ENCODE data around the gene ADCY9.

Gene ADCY9

DNA sequence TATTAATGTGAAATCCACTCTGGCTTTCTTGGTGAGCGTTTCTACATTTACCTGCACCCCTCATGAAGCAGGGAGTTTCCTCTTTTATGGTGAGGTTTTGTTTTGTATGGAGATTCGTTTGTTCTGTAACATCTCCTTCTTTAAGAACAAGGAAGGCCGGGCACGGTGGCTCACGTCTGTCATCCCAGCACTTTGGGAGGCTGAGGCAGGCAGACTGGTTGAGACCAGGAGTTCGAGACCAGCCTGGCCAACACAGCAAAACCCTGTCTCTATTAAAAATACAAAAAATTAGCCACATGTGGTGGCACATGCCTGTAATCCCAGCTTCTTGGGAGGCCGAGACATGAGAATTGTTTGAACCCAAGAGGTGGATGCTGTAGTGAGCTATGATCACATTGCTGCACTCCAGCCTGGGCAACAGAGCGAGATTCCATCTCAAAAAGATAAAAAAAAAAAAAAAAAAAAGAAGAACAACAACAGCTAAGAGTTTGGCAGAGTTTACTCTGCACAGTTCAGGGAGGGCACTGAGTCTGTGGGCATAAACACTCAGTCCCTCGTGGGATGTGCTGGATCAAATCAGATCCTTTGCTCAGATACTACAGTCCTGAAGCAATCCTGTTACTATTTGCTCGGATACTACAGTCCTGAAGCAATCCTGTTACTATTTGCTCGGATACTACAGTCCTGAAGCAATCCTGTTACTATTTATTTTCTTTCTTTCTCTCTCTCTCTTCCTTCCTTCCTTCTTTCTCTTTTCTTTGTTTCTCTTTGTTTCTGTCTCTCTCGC lies 28.9 kb downstream of the ADCY9 start:
- no peak overlapping the region for H3K9ac ChIP-seq
- no peak overlapping the region for H3K4me2 ChIP-seq
- no peaks in the 10 kb centered on the region for H3K4me1 ChIP-seq (ENCODE audit: low read depth, poor library complexity, severe bottlenecking)
- no peak overlapping the region for H2AFZ ChIP-seq (ENCODE audit: low read depth)
- no peaks in the 10 kb centered on the region for H3K27me3 ChIP-seq (ENCODE audit: insufficient read depth, low read depth)
- no peak overlapping the region for H3K27ac ChIP-seq
- no peaks in the 10 kb centered on the region for H4K20me1 ChIP-seq (ENCODE audit: insufficient read depth)
- TF ChIP-seq, protein P1, sequence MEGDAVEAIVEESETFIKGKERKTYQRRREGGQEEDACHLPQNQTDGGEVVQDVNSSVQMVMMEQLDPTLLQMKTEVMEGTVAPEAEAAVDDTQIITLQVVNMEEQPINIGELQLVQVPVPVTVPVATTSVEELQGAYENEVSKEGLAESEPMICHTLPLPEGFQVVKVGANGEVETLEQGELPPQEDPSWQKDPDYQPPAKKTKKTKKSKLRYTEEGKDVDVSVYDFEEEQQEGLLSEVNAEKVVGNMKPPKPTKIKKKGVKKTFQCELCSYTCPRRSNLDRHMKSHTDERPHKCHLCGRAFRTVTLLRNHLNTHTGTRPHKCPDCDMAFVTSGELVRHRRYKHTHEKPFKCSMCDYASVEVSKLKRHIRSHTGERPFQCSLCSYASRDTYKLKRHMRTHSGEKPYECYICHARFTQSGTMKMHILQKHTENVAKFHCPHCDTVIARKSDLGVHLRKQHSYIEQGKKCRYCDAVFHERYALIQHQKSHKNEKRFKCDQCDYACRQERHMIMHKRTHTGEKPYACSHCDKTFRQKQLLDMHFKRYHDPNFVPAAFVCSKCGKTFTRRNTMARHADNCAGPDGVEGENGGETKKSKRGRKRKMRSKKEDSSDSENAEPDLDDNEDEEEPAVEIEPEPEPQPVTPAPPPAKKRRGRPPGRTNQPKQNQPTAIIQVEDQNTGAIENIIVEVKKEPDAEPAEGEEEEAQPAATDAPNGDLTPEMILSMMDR (conservative IDR thresholded peaks at IDR 0.05; ENCODE audit: low read depth, low read length), result no peak
- no peak overlapping the region for H3K4me3 ChIP-seq (IDR thresholded peaks at IDR 0.05; ENCODE audit: insufficient read depth, low read depth, low read length)
- H3K36me3 ChIP-seq (ENCODE audit: insufficient read depth), result no peaks in the 10 kb centered on the region
- no peaks in the 10 kb centered on the region for H3K79me2 ChIP-seq (ENCODE audit: insufficient read depth, low read depth)

DNA sequence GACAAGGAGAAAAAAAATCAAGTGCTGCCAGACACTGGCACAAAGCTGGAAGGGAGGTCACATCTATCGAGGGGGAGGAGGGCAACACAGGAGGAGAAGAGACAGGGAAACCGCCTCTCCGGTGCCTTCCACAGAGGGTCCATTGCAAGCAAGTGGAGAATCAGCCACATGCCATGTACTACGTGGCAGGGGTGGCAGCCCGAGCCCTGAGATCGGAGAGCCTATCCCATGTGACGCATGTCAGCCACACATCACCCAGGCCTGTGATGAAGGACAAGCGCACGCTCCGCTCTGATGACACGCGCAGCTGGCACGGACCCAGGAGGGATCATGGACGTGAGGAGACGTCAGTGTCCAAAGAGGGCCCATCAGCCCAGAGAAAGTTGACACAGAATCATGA lies 30.1 kb downstream of the ADCY9 start:
- Histone ChIP-seq H3K79me2 (ENCODE audit: insufficient read depth, low read depth) (no peaks in the 10 kb centered on the region), H2AFZ (ENCODE audit: low read depth) (no peak overlapping the region), H3K4me3 (IDR thresholded peaks at IDR 0.05; ENCODE audit: insufficient read depth, low read depth, low read length) (no peak overlapping the region), H3K4me2 (no peak overlapping the region), H3K4me1 (ENCODE audit: low read depth, poor library complexity, severe bottlenecking) (no peaks in the 10 kb centered on the region), H3K9ac (no peak overlapping the region), H3K36me3 (ENCODE audit: insufficient read depth) (no peaks in the 10 kb centered on the region), H4K20me1 (ENCODE audit: insufficient read depth) (no peaks in the 10 kb centered on the region), H3K27me3 (ENCODE audit: insufficient read depth, low read depth) (no peaks in the 10 kb centered on the region), H3K27ac (no peak overlapping the region)
- TF ChIP-seq, protein P1 (conservative IDR thresholded peaks at IDR 0.05; ENCODE audit: low read depth, low read length), result no peak

DNA sequence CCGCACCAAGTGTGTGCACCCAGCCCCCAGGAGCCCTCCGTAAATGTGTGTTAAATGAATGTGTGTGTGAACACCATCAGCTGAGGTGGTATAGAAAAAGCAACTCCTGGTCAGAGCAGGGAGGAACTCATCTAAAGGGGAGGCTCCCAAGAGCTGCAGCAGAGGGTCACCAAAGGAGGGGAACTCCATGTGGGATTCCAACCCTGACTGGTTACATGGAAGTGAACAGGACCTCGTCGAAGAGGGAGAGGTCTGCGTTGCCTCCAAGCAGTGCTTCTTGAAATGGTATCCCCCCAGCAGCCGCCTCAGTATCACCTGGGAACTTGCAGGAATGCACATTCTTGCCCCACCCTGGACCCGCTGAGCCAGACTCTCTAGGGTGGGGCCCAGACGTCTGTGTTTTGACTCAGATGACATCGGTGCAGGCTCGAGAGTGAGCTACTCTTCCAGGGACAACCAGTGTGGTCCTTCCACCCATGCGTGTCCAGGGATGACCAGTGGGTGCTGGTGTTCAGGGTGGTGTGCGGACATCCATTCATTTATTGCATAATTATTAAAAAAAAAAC lies 30.8 kb downstream of the ADCY9 start:
- TF ChIP-seq, protein P1 (conservative IDR thresholded peaks at IDR 0.05; ENCODE audit: low read depth, low read length), result no peak

DNA sequence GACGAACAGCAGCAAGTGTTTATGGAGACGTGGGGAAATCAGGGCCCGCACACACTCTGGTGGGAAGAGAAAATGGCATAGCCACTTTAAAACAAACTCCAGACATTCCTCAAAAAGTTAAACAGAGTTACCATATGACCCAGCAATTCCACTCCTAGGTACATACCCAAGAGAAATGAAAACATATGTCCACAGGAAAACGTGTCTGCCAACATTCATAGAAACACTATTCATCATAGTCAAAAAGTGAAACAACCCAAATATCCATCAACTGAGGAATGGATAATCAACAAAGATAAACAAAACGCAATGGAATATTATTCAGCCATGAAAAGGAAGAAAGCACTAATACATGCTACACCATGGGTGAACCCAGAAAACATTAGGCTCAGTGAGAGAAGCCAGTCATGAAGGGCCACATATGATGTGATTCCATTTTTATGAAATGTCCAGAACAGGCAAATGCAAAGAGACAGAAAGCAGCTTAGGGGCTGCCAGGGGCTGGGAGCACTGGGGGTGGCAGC lies 32.8 kb downstream of the ADCY9 start:
- Histone ChIP-seq H3K36me3 (ENCODE audit: insufficient read depth) (no peaks in the 10 kb centered on the region), H2AFZ (ENCODE audit: low read depth) (no peak overlapping the region), H3K4me3 (IDR thresholded peaks at IDR 0.05; ENCODE audit: insufficient read depth, low read depth, low read length) (no peak overlapping the region), H3K27me3 (ENCODE audit: insufficient read depth, low read depth) (no peaks in the 10 kb centered on the region), H4K20me1 (ENCODE audit: insufficient read depth) (no peaks in the 10 kb centered on the region), H3K79me2 (ENCODE audit: insufficient read depth, low read depth) (no peaks in the 10 kb centered on the region), H3K4me1 (ENCODE audit: low read depth, poor library complexity, severe bottlenecking) (no peaks in the 10 kb centered on the region), H3K4me2 (no peak overlapping the region), H3K9ac (no peak overlapping the region), H3K27ac (no peak overlapping the region)
- TF ChIP-seq, protein P1 (conservative IDR thresholded peaks at IDR 0.05; ENCODE audit: low read depth, low read length), result no peak

More for the DNA sequence above, 30.8 kb downstream of the ADCY9 start:
- Histone ChIP-seq H3K4me2 (no peak overlapping the region), H3K27ac (no peak overlapping the region), H3K27me3 (ENCODE audit: insufficient read depth, low read depth) (no peaks in the 10 kb centered on the region), H4K20me1 (ENCODE audit: insufficient read depth) (no peaks in the 10 kb centered on the region), H3K79me2 (ENCODE audit: insufficient read depth, low read depth) (no peaks in the 10 kb centered on the region), H3K4me1 (ENCODE audit: low read depth, poor library complexity, severe bottlenecking) (no peaks in the 10 kb centered on the region), H3K9ac (no peak overlapping the region), H3K4me3 (IDR thresholded peaks at IDR 0.05; ENCODE audit: insufficient read depth, low read depth, low read length) (no peak overlapping the region), H3K36me3 (ENCODE audit: insufficient read depth) (no peaks in the 10 kb centered on the region), H2AFZ (ENCODE audit: low read depth) (no peak overlapping the region)
